DND-41 (cell line): ENCODE data around the gene CFAP410.
"Not testable (repeated sequence)": the region's sequence is repeated elsewhere in the genome, so short reads cannot be mapped to it uniquely, and the experiment has no call there.

Source experiments
- ATAC-seq: fragments of 200-7000 bp; cut with Tn5 transposase; 3 replicates; pipeline ENCODE4 v1.9.1; 2021; ENCODE audit warnings: low read depth; ENCODE audit not compliant: insufficient read depth
- DNase-seq: peaks from one replicate; pipeline ENCODE4 v3.0.0-alpha.2; 2020
- H2AFZ ChIP-seq: 2 replicates; pipeline ENCODE4 v1.6.0; 2012; ENCODE audit warnings: low read depth, low read length
- H3K27ac ChIP-seq: 2 replicates; pipeline ENCODE4 v1.5.1; 2012; ENCODE audit warnings: low read length, inconsistent platforms
- H3K27me3 ChIP-seq: fragments of 200-600 bp; sonication (generic); 2 replicates; pipeline ENCODE4 v1.6.0; 2012; ENCODE audit warnings: low read length, mild to moderate bottlenecking, inconsistent platforms; ENCODE audit not compliant: insufficient read depth, poor library complexity
- H3K36me3 ChIP-seq: 2 replicates; pipeline ENCODE4 v1.5.1; 2012; ENCODE audit warnings: low read length, inconsistent platforms; ENCODE audit not compliant: insufficient read depth
- H3K4me1 ChIP-seq: 2 replicates; pipeline ENCODE4 v1.5.1; 2012; ENCODE audit warnings: mild to moderate bottlenecking, low read length; ENCODE audit not compliant: insufficient read depth
- H3K4me2 ChIP-seq: 2 replicates; pipeline ENCODE4 v1.6.0; 2012; ENCODE audit warnings: mild to moderate bottlenecking, moderate library complexity, low read length, inconsistent platforms; ENCODE audit not compliant: insufficient read depth
- H3K4me3 ChIP-seq, 2 experiments: fragments of 200-600 bp in 1 of 2; shearing (Covaris generic) in 1 of 2; 2 replicates each; pipeline ENCODE4 v1.5.1; 2012 to 2016; ENCODE audit warnings: inconsistent platforms in 2 of 2, low read length in 2 of 2, mild to moderate bottlenecking in 2 of 2, low read depth in 1 of 2, moderate library complexity in 1 of 2
- H3K79me2 ChIP-seq: 2 replicates; pipeline ENCODE4 v1.6.0; 2012; ENCODE audit warnings: low read length, inconsistent platforms; ENCODE audit not compliant: insufficient read depth
- H3K9ac ChIP-seq: 2 replicates; pipeline ENCODE4 v1.6.0; 2012; ENCODE audit warnings: low read depth, mild to moderate bottlenecking, inconsistent platforms, low read length, moderate library complexity
- H3K9me3 ChIP-seq: 2 replicates; pipeline ENCODE4 v1.5.1; 2012; ENCODE audit warnings: low read length, moderate library complexity, mild to moderate bottlenecking, inconsistent platforms; ENCODE audit not compliant: insufficient read depth, severe bottlenecking
- H4K20me1 ChIP-seq: 2 replicates; pipeline ENCODE4 v1.6.0; 2012; ENCODE audit warnings: low read length; ENCODE audit not compliant: insufficient read depth
- CTCF ChIP-seq: IDR thresholded peaks from 2 replicates; pipeline ENCODE4 v1.5.1; 2012; ENCODE audit warnings: borderline replicate concordance, low read length, moderate library complexity, mild to moderate bottlenecking; ENCODE audit not compliant: poor library complexity, severe bottlenecking; ENCODE audit errors: extremely low read depth
- EZH2 ChIP-seq: IDR thresholded peaks from 3 replicates; pipeline ENCODE4 v1.6.1; 2012; ENCODE audit warnings: borderline replicate concordance, low read depth, mild to moderate bottlenecking, moderate library complexity, low read length, inconsistent platforms; ENCODE audit not compliant: severe bottlenecking

The CFAP410 gene

GRCh38 chr21:44363278-44363677 is 24.1 kb upstream of the CFAP410 start:
- Histone ChIP-seq H3K27me3 (no peaks in the 10 kb centered on the region), H3K27ac (no peak overlapping the region), H3K4me2 (no peak overlapping the region), H3K4me3 (no peak overlapping the region), H3K4me1 (no peaks in the 10 kb centered on the region), H2AFZ (no peak overlapping the region), H4K20me1 (no peaks in the 10 kb centered on the region), H3K79me2 (no peaks in the 10 kb centered on the region), H3K36me3 (no peaks in the 10 kb centered on the region), H3K9ac (no peak overlapping the region), H3K9me3 (no peaks in the 10 kb centered on the region)
- ATAC-seq (no peak), DNase-seq (no peak)
- TF ChIP-seq CTCF (no peak), EZH2 (no peak)

- H3K27me3 ChIP-seq, DNase-seq, H3K4me2 ChIP-seq, H4K20me1 ChIP-seq, H3K9me3 ChIP-seq, H3K36me3 ChIP-seq, H3K9ac ChIP-seq, H3K4me1 ChIP-seq, ATAC-seq, H2AFZ ChIP-seq, H3K4me3 ChIP-seq, H3K79me2 ChIP-seq, H3K27ac ChIP-seq: not testable (repeated sequence)
These were observed 22.7 kb upstream of the CFAP410 start for GRCh38 chr21:44361903-44362302.

- no peak overlapping the region for H2AFZ ChIP-seq
- peaks cover 6% of the 10 kb centered on the region for H3K4me1 ChIP-seq
- no peak overlapping the region for H3K4me3 ChIP-seq
- no peaks in the 10 kb centered on the region for H3K79me2 ChIP-seq
- no peaks in the 10 kb centered on the region for H3K27me3 ChIP-seq
- H3K27ac ChIP-seq, result no peak overlapping the region
- DNase-seq (no peak), ATAC-seq (peak; percentile 25; the same call in 1 of the 3 replicates)
- no peak overlapping the region for H3K9ac ChIP-seq
- no peaks in the 10 kb centered on the region for H4K20me1 ChIP-seq
- TF ChIP-seq CTCF (no peak), EZH2 (no peak)
- no peak overlapping the region for H3K4me2 ChIP-seq
- H3K36me3 ChIP-seq, result no peaks in the 10 kb centered on the region
- H3K9me3 ChIP-seq, result no peaks in the 10 kb centered on the region
These were observed 21.0 kb upstream of the CFAP410 start for GRCh38 chr21:44360159-44360558.

- no peaks in the 10 kb centered on the region for H4K20me1 ChIP-seq
- ATAC-seq, result no peak
- H2AFZ ChIP-seq, result no peak overlapping the region
These were observed 20.2 kb upstream of the CFAP410 start for GRCh38 chr21:44359396-44359795.

More at GRCh38 chr21:44359396-44359795, 20.2 kb upstream of the CFAP410 start:
- Histone ChIP-seq H3K4me1 (peaks cover 14% of the 10 kb centered on the region), H3K36me3 (no peaks in the 10 kb centered on the region), H3K9me3 (no peaks in the 10 kb centered on the region), H3K4me2 (no peak overlapping the region), H3K27me3 (no peaks in the 10 kb centered on the region), H3K9ac (no peak overlapping the region), H3K4me3 (no peak overlapping the region), H3K27ac (no peak overlapping the region), H3K79me2 (no peaks in the 10 kb centered on the region)
- no peak for DNase-seq
- TF ChIP-seq CTCF (no peak), EZH2 (no peak)
